SKM-1 treated with dmso at 0.1 percent for 144 hours (cell line): ENCODE results near the gene HMCN1.
"Not testable (repeated sequence)": the region's sequence is repeated elsewhere in the genome, so short reads cannot be mapped to it uniquely, and the experiment has no call there.

Source experiments
- DNase-seq: peaks from one replicate; lab custom pipeline; 2025; ENCODE audit not compliant: unreplicated experiment; lab: John Stamatoyannopoulos, UW

HMCN1 gene

DNA sequence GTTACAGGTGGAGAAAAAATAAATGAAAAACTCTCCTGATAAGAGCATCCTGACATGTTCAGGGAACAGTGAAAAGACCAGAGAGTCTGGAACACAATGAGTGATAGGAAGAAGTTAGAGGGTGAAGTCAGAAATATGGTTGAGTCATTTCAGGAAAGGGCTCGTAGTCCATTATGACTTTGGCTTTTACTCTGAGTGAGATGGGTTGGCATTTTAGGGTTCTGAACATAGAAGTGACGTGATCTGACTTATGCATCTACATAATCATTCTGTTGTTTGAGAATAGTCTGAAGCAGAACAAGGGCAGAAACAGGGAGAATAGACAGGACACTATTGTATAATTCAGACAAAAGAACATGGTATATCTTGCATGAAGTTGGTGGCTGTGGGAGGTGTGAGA is 5.8 kb downstream of the HMCN1 start:
- no peak for DNase-seq

DNA sequence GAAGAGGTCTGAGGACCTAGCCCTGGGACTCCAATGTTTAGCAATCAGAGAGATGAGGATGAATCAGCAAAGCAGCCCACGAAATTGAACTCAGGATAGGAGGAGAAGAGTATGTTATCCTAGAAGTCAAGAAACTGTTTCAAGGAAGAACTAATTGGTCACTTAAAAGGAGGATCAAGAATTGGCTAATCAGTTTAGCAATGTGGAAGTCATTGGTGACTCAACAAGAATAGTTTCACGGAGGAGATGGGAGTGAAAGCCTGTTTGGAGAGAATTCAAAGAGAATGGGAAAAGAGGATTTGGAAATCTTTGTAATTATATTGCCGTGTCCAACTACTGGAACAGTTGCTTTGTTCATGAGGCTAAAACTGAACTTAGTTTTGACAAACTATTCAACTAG is 7.4 kb downstream of the HMCN1 start:
- DNase-seq: no peak

- DNase-seq: no peak
Measured at GRCh38 chr1:185742403-185742802, 8.2 kb downstream of the HMCN1 start.

DNA sequence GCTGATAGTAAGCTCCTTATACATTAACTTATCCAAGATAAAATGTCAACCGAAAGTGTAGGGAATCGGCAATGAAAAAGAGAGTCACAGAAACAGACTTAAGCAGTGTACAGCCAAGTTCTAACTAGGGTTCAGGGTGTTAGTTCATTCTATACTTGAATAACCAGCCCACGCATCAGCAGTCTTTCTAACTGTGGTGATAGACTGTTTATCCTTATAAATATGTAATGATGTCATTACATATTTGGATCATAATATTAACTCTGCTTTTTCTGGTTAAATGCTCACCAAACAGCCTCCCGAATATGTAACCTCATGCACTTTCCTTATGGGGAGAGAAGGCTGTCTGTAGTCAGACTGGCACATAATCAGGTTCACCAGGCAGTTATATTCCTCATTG is 11.0 kb downstream of the HMCN1 start:
- DNase-seq: no peak

DNA sequence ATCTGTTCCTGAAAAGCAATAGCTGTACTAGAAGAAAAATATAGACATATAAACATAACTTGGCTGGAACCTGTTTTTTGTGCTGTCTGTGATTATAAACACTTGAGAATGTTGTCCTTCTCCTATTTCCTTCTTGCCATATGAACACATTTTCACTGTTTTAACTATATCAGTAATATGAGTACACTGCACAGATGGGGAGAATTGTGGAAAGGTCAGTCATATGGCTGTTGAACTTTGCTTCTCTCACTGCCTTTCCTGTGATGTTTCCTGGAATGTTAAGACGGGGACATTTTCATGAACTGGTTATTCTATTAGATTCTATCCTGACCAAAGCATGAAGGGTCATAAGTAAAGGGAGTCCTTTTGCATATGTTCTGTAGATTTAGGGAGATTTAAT is 24.9 kb downstream of the HMCN1 start:
- no peak for DNase-seq

- no peak for DNase-seq
Measured at GRCh38 chr1:185761841-185762240, 27.6 kb downstream of the HMCN1 start.

- no peak for DNase-seq
Measured at GRCh38 chr1:185767508-185768120, 33.4 kb downstream of the HMCN1 start.

GRCh38 chr1:185768371-185768770 is 34.2 kb downstream of the HMCN1 start:
- no peak for DNase-seq

- no peak for DNase-seq
Measured at GRCh38 chr1:185769136-185769535, 34.9 kb downstream of the HMCN1 start.

DNA sequence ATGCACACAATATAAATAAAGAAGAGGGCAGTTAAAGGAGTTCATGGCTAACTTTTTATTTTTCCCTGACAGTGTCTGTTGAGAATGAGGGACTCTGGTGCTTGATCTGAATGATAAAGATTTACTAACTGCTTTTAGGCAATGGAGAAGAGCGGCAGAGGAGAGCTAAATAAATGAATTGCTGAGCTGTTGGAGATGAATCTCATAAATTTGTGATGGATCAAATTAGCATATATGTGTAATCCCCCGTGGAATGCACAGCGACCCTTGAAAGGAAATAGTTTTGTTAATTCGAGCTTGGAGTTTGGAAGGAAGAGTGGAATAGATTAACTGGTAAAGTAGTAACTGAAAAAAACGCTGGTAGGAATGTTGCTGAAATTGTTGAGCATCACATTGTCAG is 40.2 kb downstream of the HMCN1 start:
- DNase-seq: no peak

- DNase-seq: no peak
Measured at GRCh38 chr1:185775501-185775900, 41.3 kb downstream of the HMCN1 start.

GRCh38 chr1:185776522-185776921 is 42.3 kb downstream of the HMCN1 start:
- DNase-seq: no peak

- DNase-seq: not testable (repeated sequence)
Measured at GRCh38 chr1:185783860-185784259, 49.7 kb downstream of the HMCN1 start.

DNA sequence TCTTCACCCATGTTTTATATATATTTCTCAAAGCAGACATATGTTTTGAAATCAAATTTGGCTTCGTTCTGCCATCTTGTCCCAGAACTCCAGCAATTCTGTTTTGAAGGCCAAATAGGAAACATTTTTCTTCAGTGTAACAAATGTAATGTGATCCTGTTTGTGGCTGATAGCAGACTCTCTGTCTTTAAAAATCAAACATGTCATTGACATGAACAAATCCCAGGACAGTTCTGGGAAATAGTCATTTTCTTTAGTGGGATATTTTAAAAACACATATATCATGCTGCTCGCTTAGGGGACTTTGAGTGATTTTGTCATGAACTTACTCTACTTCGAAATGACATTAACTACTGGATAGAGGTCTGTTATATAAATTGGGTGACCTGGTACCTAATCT is 51.4 kb downstream of the HMCN1 start:
- DNase-seq: no peak

GRCh38 chr1:185786524-185786923 is 52.3 kb downstream of the HMCN1 start:
- DNase-seq: no peak

DNA sequence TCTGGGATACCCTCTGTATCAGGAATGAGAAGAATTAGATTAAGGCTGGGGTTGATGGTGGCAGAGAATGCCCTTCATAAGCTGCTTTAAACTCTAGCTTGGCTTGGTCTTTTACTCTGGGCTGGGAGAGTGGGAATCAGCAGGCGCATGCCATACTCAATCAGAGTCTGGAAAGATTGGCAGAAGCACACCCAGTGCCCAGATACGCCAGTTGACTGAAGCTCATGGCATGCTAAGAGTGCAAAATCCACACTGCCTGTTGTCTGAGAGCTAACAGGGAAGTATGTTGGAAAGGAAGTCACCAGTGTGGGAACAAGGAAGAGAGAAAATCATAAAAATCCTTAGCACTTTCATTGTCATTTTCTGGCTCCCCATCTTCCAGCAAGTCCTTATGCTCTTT is 53.0 kb downstream of the HMCN1 start:
- no peak for DNase-seq

- no peak for DNase-seq
Measured at GRCh38 chr1:185788386-185788785, 54.2 kb downstream of the HMCN1 start.

GRCh38 chr1:185789501-185790193 is 55.5 kb downstream of the HMCN1 start:
- no peak for DNase-seq

DNA sequence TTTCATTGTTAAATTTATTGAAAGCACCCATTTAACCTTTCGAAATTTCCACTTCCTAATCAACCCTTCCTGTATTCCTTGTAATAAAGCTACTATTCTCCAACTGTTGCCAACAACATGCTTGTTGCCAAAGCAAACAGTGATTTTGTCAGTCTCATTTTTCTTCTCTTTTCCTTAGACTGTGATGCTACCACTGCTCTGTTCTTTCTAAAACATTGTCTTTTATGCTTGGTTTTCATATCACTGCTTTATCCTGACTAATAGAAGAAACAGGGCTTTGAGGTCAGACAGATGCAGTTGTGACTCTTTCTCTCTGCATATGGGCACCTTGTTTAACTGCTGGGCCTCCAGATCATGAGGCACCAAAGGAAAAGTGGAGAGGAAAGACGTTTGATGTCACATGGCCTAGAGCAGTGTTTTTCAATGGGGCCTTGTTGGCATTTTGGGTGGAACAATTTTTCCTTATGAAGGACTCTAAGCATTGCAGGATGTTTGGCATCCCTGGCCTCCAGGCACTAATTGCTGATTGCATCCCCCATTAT is 56.1 kb downstream of the HMCN1 start:
- DNase-seq: no peak

- DNase-seq: no peak
Measured at GRCh38 chr1:185792040-185792439, 57.8 kb downstream of the HMCN1 start.

DNA sequence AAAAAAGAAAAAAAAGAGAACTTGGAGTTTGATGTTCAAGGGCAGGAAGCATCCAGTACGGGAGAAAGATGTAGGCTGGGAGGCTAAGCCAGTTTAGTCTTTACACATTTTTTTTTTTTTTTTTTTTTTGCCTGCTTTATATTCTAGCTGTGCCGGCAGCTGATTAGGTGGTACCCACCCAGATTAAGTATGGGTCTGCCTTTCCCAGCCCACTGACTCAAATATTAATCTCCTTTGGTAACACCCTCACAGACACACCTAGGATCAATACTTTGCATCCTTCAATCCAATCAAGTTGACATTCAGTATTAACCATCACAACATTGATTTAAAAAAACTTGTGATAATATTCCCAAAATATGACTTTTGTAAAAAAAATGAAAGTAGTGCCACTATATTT is 60.3 kb downstream of the HMCN1 start:
- not testable (repeated sequence) for DNase-seq

DNA sequence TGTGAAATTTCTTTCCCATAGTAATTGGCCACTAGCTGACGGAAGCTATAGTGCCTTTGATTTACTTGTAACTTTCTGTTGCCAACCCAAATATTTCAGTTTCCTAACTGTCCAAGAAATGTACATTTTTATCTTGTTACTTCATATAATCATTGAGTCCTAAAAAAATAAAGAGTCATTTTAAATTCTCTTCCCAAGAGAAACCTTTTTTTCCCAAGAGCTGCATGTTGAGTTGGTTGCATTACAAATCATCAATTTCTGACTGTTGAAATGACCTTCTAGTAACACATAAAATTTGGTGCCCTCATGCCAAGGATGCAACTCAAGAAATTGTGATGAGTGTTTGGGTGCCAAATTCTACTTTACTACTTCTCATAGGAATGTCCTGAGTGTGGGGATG is 61.0 kb downstream of the HMCN1 start:
- no peak for DNase-seq

- DNase-seq: no peak
Measured at GRCh38 chr1:185798505-185798904, 64.3 kb downstream of the HMCN1 start.
